Measurements from ENCODE around the gene KRT77. TPM values are rescaled to one million over a fixed set of nuclear protein-coding genes. Genes with fewer than 3 reads are reported as not detected.

KRT77 gene
- total RNA-seq, 2 donors from 2014 or later = not detected

DNA sequence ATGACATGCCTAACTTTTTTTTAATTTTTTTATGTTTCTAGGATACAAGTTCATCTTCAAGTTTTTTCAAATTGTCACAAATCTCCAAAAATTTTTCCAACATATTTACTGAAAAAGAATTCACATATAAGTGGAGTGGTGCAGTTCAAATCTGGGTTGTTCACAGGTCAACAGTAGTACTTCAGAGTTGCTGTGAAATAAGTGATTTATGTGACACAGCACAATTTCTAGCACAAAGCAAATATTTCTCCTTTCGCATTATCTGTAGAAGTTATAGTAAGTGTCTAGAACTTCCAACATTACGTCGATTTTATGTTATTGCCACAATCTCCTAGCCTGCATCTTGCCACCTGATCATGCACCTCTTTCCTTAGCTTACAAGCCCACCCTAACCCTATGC is 41.7 kb downstream of the KRT77 start:
- Mint-ChIP-seq H3K27ac (no peak overlapping the region), H3K36me3 (no peaks in the 10 kb centered on the region), H3K9me3 (no peaks in the 10 kb centered on the region), H3K4me3 (no peak overlapping the region), H3K27me3 (no peaks in the 10 kb centered on the region), H3K4me1 (ENCODE audit: low read depth in 2 of 2) (peaks cover 26 to 32% of the 10 kb centered on the region in 2 donors)
- ATAC-seq (no peak), DNase-seq (ENCODE audit: low spot score) (no peak)

DNA sequence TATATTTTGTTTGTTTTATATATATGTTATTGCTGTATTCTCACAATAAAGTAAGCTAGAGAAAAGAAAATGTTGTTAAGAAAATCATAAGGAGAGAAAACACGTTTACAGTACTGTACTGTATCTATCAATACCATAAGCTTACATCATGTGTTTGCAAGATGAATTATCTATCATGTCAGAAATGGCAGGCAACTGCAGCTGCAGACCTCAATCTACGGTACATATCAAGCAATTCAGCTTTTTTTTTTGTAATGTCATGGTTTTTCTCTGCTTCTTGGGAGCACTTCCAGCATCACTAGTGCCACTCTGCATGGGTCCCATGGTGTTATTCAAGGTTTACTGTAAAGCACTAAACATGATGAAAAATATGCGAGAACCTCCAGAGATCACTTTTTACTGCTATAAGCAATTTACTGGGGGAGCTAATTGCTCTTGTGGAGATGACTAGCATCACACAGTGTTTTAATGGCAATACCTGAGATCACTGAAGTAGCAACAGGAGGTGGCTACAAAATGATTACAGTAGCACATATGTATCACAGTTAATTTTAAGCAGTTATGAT is 42.3 kb downstream of the KRT77 start:
- Mint-ChIP-seq H3K27me3 (no peaks in the 10 kb centered on the region), H3K27ac (no peak overlapping the region), H3K4me1 (ENCODE audit: low read depth in 2 of 2) (peaks cover 29 to 32% of the 10 kb centered on the region in 2 donors), H3K4me3 (no peak overlapping the region), H3K36me3 (no peaks in the 10 kb centered on the region), H3K9me3 (no peaks in the 10 kb centered on the region)
- DNase-seq (ENCODE audit: low spot score) = no peak
- ATAC-seq = no peak

DNA sequence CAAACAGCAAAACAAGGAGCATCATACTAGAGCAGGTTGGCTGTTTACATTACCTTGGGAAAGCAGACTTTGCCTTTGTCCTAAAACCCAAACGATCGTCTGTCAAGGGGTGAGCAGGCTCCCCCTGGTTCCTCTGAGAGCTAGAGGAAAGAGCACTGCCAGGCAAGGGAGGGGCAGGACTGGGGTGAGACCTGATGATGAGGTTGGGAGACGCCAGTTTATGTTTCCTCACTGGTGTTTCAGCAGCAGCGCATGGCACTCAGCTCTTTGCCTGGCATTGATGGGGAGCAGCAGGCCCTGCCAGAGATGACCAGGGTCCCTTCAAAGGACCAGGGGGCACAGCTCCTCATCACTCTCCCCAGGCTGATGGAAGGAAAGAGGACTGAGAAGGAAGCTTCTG is 43.4 kb downstream of the KRT77 start:
- Mint-ChIP-seq H3K27ac (peak overlapping the region in 1 of 2 donors; percentile 18), H3K4me1 (ENCODE audit: low read depth in 2 of 2) (peaks cover 32% of the 10 kb centered on the region in 2 donors), H3K9me3 (no peaks in the 10 kb centered on the region), H3K4me3 (no peak overlapping the region), H3K27me3 (peaks cover 0 to 3% of the 10 kb centered on the region in 2 donors), H3K36me3 (no peaks in the 10 kb centered on the region)
- ATAC-seq (no peak), DNase-seq (ENCODE audit: low spot score) (no peak)

DNA sequence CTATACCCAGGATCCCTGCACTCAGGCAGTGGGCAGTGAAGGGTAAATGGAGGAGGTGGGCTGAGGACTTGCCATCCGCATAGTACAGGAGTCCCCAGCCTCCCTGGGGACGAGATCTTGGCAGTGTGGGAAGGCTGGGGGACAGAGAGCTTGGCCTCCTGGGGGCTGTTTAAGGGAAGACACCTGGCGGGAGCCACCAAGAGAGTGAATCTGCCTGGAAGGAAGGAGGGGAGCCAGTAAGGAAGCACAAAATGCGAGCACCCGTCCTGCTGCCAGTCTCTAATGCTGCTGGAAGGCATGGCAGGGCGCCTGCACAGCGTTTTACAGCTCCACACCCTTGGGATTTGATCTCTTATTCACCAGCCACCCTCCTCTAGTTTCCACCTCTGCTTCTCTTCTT is 43.9 kb downstream of the KRT77 start:
- no peaks in the 10 kb centered on the region for H3K9me3 Mint-ChIP-seq
- DNase-seq (ENCODE audit: low spot score) (no peak), ATAC-seq (no peak)
- peaks cover 0 to 3% of the 10 kb centered on the region in 2 donors for H3K27me3 Mint-ChIP-seq
- no peaks in the 10 kb centered on the region for H3K36me3 Mint-ChIP-seq
- no peak overlapping the region for H3K4me3 Mint-ChIP-seq
- peaks cover 32% of the 10 kb centered on the region in 2 donors for H3K4me1 Mint-ChIP-seq (ENCODE audit: low read depth in 2 of 2)
- peak overlapping the region in 1 of 2 donors; percentile 18 for H3K27ac Mint-ChIP-seq

DNA sequence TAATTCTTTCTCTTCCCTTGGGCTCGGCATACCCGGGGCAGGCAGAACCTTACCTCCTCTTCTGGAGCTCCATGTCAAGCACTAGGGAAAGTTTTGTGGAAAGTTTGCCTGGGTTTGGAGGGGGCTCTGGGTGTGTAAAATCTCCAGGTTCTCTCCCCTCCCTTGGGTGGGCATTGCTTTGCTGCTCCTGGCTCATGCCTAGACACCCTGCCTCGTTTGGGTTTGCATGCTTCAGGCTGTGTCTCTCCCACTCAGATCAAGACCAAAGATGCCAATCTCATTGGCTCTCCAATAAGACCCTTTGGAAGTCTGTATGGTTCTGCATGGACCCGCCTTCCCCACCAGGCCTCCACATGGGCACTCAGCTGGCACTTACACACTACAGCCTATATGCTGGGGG is 45.1 kb downstream of the KRT77 start:
- no peak for DNase-seq (ENCODE audit: low spot score)
- Mint-ChIP-seq H3K27ac (no peak overlapping the region), H3K9me3 (no peaks in the 10 kb centered on the region), H3K36me3 (no peaks in the 10 kb centered on the region), H3K4me1 (ENCODE audit: low read depth in 2 of 2) (peaks cover 28% of the 10 kb centered on the region in 2 donors), H3K4me3 (no peak overlapping the region), H3K27me3 (peaks cover 0 to 3% of the 10 kb centered on the region in 2 donors)
- no peak for ATAC-seq

DNA sequence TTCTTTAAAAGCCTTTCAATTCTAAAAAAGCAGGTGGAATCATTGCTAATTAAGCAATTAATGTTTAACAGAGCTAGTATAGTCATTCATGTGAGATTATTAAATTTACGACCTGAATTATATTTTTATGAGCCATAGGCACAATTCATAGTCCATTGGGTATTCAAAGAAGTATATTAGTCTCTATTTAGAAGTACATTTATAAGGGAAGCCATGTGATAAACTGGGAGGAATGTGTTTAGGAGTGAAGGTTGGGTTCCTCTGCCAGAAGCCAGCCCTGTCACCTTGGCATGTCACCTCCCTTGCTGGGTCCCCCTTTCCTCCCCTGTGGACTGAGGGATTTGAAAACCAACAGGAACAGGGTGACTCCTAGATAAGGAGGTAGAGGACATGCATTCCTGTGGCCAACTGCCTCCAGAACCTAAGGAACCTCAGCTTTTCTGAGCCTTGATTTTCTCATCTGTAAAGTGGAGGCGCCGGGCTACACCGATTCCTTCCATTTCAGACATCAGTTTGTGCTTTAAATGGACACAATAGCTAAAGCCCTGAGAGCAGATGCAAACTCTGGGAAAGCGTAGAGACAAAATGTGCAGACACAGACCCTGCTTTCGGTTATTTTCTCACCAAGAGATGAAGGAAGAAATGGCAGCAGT is 45.9 kb downstream of the KRT77 start:
- H3K27ac Mint-ChIP-seq = no peak overlapping the region
- H3K9me3 Mint-ChIP-seq = no peaks in the 10 kb centered on the region
- peaks cover 25% of the 10 kb centered on the region in 2 donors for H3K4me1 Mint-ChIP-seq (ENCODE audit: low read depth in 2 of 2)
- ATAC-seq = no peak
- no peak for DNase-seq (ENCODE audit: low spot score)
- H3K36me3 Mint-ChIP-seq = no peaks in the 10 kb centered on the region
- H3K4me3 Mint-ChIP-seq = no peak overlapping the region
- peaks cover 0 to 3% of the 10 kb centered on the region in 2 donors for H3K27me3 Mint-ChIP-seq

DNA sequence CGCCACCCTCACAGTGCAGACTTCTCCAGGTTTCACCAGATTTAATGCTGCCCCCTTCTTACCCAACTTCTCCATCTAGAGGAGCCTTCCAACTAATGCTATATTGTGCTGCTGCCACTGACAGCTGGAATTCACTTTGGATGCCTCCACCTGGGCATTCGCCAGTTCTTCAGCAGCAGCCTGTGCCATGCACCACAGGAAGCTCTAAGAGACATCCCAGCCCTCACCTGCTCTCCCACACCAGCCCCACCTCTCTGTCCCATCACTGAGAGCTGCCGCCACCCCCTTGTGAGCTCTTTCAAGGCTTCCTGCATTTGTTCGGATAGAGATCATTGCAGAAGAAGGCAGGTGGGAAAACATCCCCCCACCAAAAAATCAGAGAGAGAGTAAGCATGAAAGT is 46.7 kb downstream of the KRT77 start:
- Mint-ChIP-seq H3K36me3 (no peaks in the 10 kb centered on the region), H3K9me3 (no peaks in the 10 kb centered on the region), H3K4me3 (no peak overlapping the region), H3K27ac (no peak overlapping the region), H3K4me1 (ENCODE audit: low read depth in 2 of 2) (peaks cover 18 to 19% of the 10 kb centered on the region in 2 donors), H3K27me3 (peaks cover 0 to 3% of the 10 kb centered on the region in 2 donors)
- no peak for ATAC-seq
- DNase-seq (ENCODE audit: low spot score) = no peak

DNA sequence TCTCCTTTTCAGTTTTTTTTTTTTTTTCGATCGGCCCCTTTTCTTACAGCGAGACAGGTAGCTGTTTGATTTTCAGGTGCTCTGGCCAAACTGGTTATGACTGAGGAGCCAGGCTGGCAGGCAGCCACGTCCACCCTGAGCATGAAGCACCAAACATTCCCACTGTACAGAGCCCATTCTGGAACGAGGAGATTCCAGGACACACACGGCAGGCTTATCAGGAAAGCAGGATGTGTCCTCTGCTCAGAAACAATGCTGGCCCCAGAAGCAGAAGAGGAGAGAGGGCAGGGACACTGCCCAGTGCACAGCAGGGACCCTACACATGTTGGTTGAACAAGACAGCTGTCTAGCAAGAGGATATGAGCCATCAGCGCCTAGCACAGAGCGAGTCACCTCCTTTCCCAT is 47.6 kb downstream of the KRT77 start:
- Mint-ChIP-seq H3K27me3 (peaks cover 0 to 3% of the 10 kb centered on the region in 2 donors), H3K36me3 (no peaks in the 10 kb centered on the region), H3K4me3 (no peak overlapping the region), H3K4me1 (ENCODE audit: low read depth in 2 of 2) (peaks cover 11 to 19% of the 10 kb centered on the region in 2 donors), H3K9me3 (no peaks in the 10 kb centered on the region), H3K27ac (no peak overlapping the region)
- DNase-seq (ENCODE audit: low spot score) (no peak), ATAC-seq (peak in 1 of 2 donors; percentile 20)

DNA sequence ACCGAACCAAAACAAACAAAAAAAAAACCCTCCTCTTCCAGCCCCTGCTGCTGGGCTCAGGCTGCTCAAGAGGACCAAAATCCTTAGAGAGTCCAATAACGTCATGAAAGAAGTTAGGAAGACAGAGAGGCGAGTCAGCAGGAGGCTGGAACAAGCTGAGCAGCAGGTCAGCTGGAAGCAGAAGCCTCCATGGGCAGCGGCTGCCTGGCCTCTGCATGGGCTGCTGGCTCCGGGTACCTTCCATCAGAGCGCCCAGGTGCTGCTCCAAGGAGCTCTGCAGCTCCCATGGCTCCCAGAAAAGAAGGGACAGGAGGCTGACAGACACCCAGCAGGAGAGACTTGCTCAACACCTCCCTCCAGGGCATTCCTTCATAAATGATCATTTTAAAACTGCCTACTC is 48.1 kb downstream of the KRT77 start:
- H3K27ac Mint-ChIP-seq = no peak overlapping the region
- H3K9me3 Mint-ChIP-seq = no peaks in the 10 kb centered on the region
- ATAC-seq (no peak), DNase-seq (ENCODE audit: low spot score) (no peak)
- peaks cover 0 to 3% of the 10 kb centered on the region in 2 donors for H3K27me3 Mint-ChIP-seq
- H3K4me3 Mint-ChIP-seq = no peak overlapping the region
- H3K36me3 Mint-ChIP-seq = no peaks in the 10 kb centered on the region
- H3K4me1 Mint-ChIP-seq (ENCODE audit: low read depth in 2 of 2) = peaks cover 11 to 19% of the 10 kb centered on the region in 2 donors

DNA sequence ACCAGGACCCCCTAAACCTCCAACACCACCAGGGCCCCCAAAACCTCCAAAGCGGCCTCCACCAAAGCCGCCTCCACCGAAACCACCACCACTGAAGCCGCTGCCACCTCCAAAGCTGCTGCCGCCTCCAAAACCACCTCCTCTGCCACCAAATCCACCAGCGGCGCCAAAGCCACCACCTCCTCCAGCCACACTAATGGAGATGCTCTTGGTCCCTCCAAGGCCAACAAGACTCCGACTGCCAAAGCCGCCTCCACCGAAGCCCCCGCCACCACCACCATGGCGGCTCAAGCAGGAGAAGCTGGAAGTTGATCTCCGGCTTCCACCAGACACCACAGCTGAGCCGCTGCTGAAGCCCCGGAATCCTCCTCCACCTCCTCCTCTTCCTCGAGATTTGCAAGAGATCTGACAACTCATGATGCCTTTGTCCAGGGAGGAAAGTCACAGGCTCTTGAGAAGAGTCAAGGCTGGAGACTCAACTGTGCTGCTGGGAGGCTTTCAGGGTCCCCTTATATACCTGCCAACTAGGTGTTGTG is 51.5 kb downstream of the KRT77 start, which contains the start of gene KRT2:
Gene KRT2 (minus strand): TSS at position 486 of the 536 bp plus-strand sequence. CDS start 69 bp downstream, at position 417.
- no peaks in the 10 kb centered on the region for H3K36me3 Mint-ChIP-seq
- no peak within 1 kb of the TSS for H3K27ac Mint-ChIP-seq
- no peaks in the 10 kb centered on the region for H3K9me3 Mint-ChIP-seq
- H3K27me3 Mint-ChIP-seq = peaks cover 0 to 3% of the 10 kb centered on the region in 2 donors
- ATAC-seq (no peak), DNase-seq (ENCODE audit: low spot score) (no peak)
- peaks cover 28 to 30% of the 10 kb centered on the region in 2 donors for H3K4me1 Mint-ChIP-seq (ENCODE audit: low read depth in 2 of 2)
- H3K4me3 Mint-ChIP-seq = no peak within 1 kb of the TSS

DNA sequence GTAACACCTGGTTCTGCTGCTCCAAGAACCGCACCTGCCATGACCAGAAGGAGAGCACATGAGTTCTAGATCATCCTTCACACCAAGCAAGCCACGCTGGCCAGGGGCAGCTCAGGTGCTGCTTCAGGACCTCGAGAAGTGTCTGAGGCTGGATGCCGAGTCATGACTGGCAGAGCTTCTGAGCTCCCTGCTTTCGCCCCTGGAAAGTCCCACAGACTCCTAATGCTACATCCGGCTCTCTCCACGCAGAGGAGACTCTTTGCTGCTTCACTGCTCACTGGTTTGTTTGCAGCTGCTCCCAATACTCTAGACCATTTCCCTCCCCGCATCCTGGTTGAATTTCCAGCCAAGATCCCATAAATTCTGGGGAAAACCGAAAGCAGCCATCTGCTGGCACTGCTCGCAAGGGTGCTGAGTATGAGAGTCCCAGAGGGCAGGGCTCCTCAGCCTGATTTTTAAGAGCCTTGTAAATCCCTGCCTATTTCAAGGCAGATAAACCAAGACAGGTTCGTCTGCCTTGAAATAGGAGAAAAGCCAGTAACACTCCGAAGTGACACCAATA is 52.7 kb downstream of the KRT77 start:
- Mint-ChIP-seq H3K4me1 (ENCODE audit: low read depth in 2 of 2) (peaks cover 35 to 42% of the 10 kb centered on the region in 2 donors), H3K4me3 (no peak overlapping the region), H3K27ac (no peak overlapping the region), H3K36me3 (no peaks in the 10 kb centered on the region), H3K27me3 (peaks cover 0 to under 1% of the 10 kb centered on the region in 2 donors), H3K9me3 (no peaks in the 10 kb centered on the region)
- no peak for ATAC-seq
- no peak for DNase-seq (ENCODE audit: low spot score)

DNA sequence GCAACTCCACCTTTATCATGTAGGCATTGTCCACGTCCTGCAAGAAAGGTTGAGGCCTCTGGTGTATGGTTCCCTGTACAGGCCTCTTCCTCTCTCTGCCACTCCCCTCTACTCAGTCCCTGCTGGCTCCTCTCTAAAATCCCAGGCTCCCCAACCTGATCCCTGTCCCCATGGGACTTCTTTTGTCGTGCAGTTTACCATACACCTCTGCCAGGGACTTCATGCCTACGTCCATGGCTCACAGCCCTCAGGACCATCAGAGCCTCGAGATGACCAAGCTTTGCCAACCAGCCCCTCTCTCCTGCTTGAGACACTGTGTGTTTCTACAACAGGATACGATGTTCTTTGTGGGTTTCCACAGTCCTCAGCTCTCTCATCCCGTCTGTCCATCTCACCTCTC is 54.3 kb downstream of the KRT77 start:
- ATAC-seq = no peak
- Mint-ChIP-seq H3K4me1 (ENCODE audit: low read depth in 2 of 2) (peaks cover 48 to 56% of the 10 kb centered on the region in 2 donors), H3K9me3 (no peaks in the 10 kb centered on the region), H3K27me3 (no peaks in the 10 kb centered on the region), H3K36me3 (no peaks in the 10 kb centered on the region), H3K27ac (no peak overlapping the region), H3K4me3 (no peak overlapping the region)
- no peak for DNase-seq (ENCODE audit: low spot score)

DNA sequence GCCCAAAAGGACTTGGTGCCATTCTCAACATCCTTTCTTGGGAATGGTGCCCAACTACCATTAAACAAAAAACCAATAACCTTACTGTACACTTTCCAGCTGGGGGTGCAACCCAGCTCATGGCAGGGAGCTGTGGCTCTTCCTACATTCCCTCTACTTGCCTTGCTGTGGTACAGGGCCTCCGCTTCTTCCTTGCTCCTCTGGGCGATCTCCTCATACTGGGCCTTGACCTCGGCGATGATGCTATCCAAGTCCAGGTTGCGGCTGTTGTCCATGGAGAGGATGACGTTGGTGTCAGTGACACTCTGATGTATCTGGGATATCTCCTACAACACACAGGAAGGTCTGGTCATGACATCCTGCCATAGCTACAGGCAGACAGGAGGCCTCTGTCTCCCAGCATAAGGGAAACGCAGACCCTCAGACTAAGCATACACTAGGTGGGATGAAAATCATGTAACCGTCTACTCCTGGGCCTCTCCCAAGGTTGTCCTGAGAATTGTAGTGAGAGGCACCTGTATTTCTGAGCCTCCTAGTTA is 55.2 kb downstream of the KRT77 start:
- Mint-ChIP-seq H3K4me3 (no peak overlapping the region), H3K27me3 (no peaks in the 10 kb centered on the region), H3K9me3 (no peaks in the 10 kb centered on the region), H3K27ac (no peak overlapping the region), H3K36me3 (no peaks in the 10 kb centered on the region), H3K4me1 (ENCODE audit: low read depth in 2 of 2) (peaks cover 54 to 61% of the 10 kb centered on the region in 2 donors)
- ATAC-seq (no peak), DNase-seq (ENCODE audit: low spot score) (no peak)

DNA sequence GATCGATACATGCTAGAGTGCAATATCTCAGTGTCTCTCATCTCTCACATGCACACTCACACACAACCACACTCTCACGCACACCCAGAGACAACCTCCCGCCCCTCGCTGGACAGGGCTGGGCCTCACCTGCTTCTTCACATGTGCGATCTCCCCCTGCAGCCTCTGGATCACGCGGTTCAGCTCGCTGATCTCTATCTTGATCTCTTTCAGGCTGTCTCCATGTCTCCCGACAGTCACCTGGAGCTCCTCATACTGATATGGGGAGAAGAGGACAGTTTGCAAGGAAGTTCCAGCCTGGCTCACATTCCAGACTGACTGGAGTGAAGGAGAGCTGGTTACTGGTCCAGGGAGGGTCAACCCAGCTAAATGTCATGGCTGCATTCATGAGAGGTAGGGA is 55.7 kb downstream of the KRT77 start:
- H3K27me3 Mint-ChIP-seq = no peaks in the 10 kb centered on the region
- no peaks in the 10 kb centered on the region for H3K36me3 Mint-ChIP-seq
- no peak overlapping the region for H3K4me3 Mint-ChIP-seq
- no peak overlapping the region for H3K27ac Mint-ChIP-seq
- no peak for ATAC-seq
- peaks cover 52 to 58% of the 10 kb centered on the region in 2 donors for H3K4me1 Mint-ChIP-seq (ENCODE audit: low read depth in 2 of 2)
- DNase-seq (ENCODE audit: low spot score) = no peak
- no peaks in the 10 kb centered on the region for H3K9me3 Mint-ChIP-seq

Data from natural killer cell treated with Interleukin-12 subunit alpha and Interleukin-12 subunit beta and Interleukin-15 and Interleukin-18, amount 100 ng/mL, for 72 hours (primary cell).